ENCODE measurements around the gene KRT7.

- TF ChIP-seq POLR2A (IDR thresholded peaks at IDR 0.05; ENCODE audit: low read depth, low read length): no peak
- TF ChIP-seq POLR2AphosphoS5 (IDR thresholded peaks at IDR 0.05; ENCODE audit: low read depth, low read length): no peak
- no peak for TF ChIP-seq TAF1 (IDR thresholded peaks at IDR 0.05; ENCODE audit: low read depth, low read length)
- no peak for TF ChIP-seq POU2F2 (IDR thresholded peaks at IDR 0.05; ENCODE audit: low read depth, low read length)
- no peak for TF ChIP-seq PAX5 (IDR thresholded peaks at IDR 0.05; ENCODE audit: insufficient read depth, low read length, severe bottlenecking)
Measured at GRCh38 chr12:52249511-52250047, 16.5 kb downstream of the KRT7 start.
